ENCODE data around the gene TNFSF9.

Gene TNFSF9

GRCh38 chr19:6484831-6485230 is 46.0 kb upstream of the TNFSF9 start:
- no peak overlapping the region for H3K4me3 ChIP-seq (ENCODE audit: low read depth, low read length)
- H3K9me3 ChIP-seq: no peaks in the 10 kb centered on the region
- TF ChIP-seq CTCF (IDR thresholded peaks at IDR 0.05; ENCODE audit: low read depth, low read length): no peak
- H3K36me3 ChIP-seq: no peaks in the 10 kb centered on the region
- no peaks in the 10 kb centered on the region for H3K4me1 ChIP-seq
- DNase-seq: no peak
- H3K27me3 ChIP-seq: no peaks in the 10 kb centered on the region; the same call in 1 of the 2 replicates

- no peaks in the 10 kb centered on the region; the same call in 1 of the 2 replicates for H3K27me3 ChIP-seq
- H3K36me3 ChIP-seq: no peaks in the 10 kb centered on the region
- TF ChIP-seq CTCF (IDR thresholded peaks at IDR 0.05; ENCODE audit: low read depth, low read length): no peak
- no peak for DNase-seq
- no peak overlapping the region for H3K4me3 ChIP-seq (ENCODE audit: low read depth, low read length)
- H3K9me3 ChIP-seq: no peaks in the 10 kb centered on the region
- H3K4me1 ChIP-seq: no peaks in the 10 kb centered on the region
These were observed 41.4 kb upstream of the TNFSF9 start for GRCh38 chr19:6489278-6490061.

- H3K4me3 ChIP-seq (ENCODE audit: low read depth, low read length): no peak overlapping the region
- no peaks in the 10 kb centered on the region; the same call in 1 of the 2 replicates for H3K27me3 ChIP-seq
- no peaks in the 10 kb centered on the region for H3K4me1 ChIP-seq
- no peaks in the 10 kb centered on the region for H3K9me3 ChIP-seq
- no peaks in the 10 kb centered on the region for H3K36me3 ChIP-seq
- DNase-seq: no peak
- TF ChIP-seq CTCF (IDR thresholded peaks at IDR 0.05; ENCODE audit: low read depth, low read length): no peak
These were observed 40.7 kb upstream of the TNFSF9 start for GRCh38 chr19:6490134-6490533.

- no peaks in the 10 kb centered on the region for H3K36me3 ChIP-seq
- DNase-seq: no peak
- no peaks in the 10 kb centered on the region for H3K9me3 ChIP-seq
- TF ChIP-seq CTCF (IDR thresholded peaks at IDR 0.05; ENCODE audit: low read depth, low read length): no peak
- H3K27me3 ChIP-seq: no peaks in the 10 kb centered on the region; the same call in 1 of the 2 replicates
- H3K4me1 ChIP-seq: no peaks in the 10 kb centered on the region
- no peak overlapping the region for H3K4me3 ChIP-seq (ENCODE audit: low read depth, low read length)
These were observed 38.8 kb upstream of the TNFSF9 start for GRCh38 chr19:6491802-6492592.

- Histone ChIP-seq H3K9me3 (no peaks in the 10 kb centered on the region), H3K4me3 (ENCODE audit: low read depth, low read length) (no peak overlapping the region), H3K4me1 (no peaks in the 10 kb centered on the region), H3K27me3 (no peaks in the 10 kb centered on the region), H3K36me3 (no peaks in the 10 kb centered on the region)
- no peak for DNase-seq
- no peak for TF ChIP-seq CTCF (IDR thresholded peaks at IDR 0.05; ENCODE audit: low read depth, low read length)
These were observed 36.3 kb upstream of the TNFSF9 start for GRCh38 chr19:6494438-6495036.
